Astrocyte (in vitro differentiated cells and primary cell): ENCODE measurements around the gene CORO2A. TPM values are rescaled to one million over a fixed set of nuclear protein-coding genes. Genes with fewer than 3 reads are reported as not detected.

Source experiments
- DNase-seq: peaks from one replicate; pipeline ENCODE4 v3.0.0-alpha.2; 2010; ENCODE audit warnings: low read depth
- FAIRE-seq: peaks from 2 replicates; lab custom pipeline; 2011; peaks lifted over from hg19 to GRCh38; lab: Jason Lieb, UNC
- H2AFZ ChIP-seq: 2 replicates; pipeline ENCODE4 v1.6.0; 2012; ENCODE audit warnings: low read depth, low read length, inconsistent platforms
- H3K27ac ChIP-seq: 2 replicates; pipeline ENCODE4 v1.5.1; 2011; ENCODE audit warnings: low read depth, low read length, inconsistent platforms
- H3K27me3 ChIP-seq: 2 replicates; pipeline ENCODE4 v1.6.0; 2011; ENCODE audit warnings: low read length, inconsistent platforms; ENCODE audit not compliant: insufficient read depth
- H3K36me3 ChIP-seq: 2 replicates; pipeline ENCODE4 v1.5.1; 2011; ENCODE audit warnings: low read length, inconsistent platforms; ENCODE audit not compliant: insufficient read depth
- H3K4me1 ChIP-seq: 2 replicates; pipeline ENCODE4 v1.5.1; 2011; ENCODE audit warnings: low read length, inconsistent platforms; ENCODE audit not compliant: insufficient read depth
- H3K4me2 ChIP-seq: 2 replicates; pipeline ENCODE4 v1.6.0; 2012; ENCODE audit warnings: low read length, inconsistent platforms
- H3K4me3 ChIP-seq: 2 replicates; pipeline ENCODE4 v1.5.1; 2011; ENCODE audit warnings: low read depth, mild to moderate bottlenecking, low read length, inconsistent platforms; ENCODE audit not compliant: insufficient read depth
- H3K79me2 ChIP-seq: 2 replicates; pipeline ENCODE4 v1.6.0; 2012; ENCODE audit warnings: mild to moderate bottlenecking, low read length, inconsistent platforms; ENCODE audit not compliant: insufficient read depth
- H3K9ac ChIP-seq: 2 replicates; pipeline ENCODE4 v1.6.0; 2012; ENCODE audit warnings: mild to moderate bottlenecking, low read length, inconsistent platforms
- H3K9me3 ChIP-seq: 2 replicates; pipeline ENCODE4 v1.5.1; 2012; ENCODE audit warnings: low read depth, mild to moderate bottlenecking, low read length, inconsistent platforms; ENCODE audit not compliant: insufficient read depth
- H4K20me1 ChIP-seq: 2 replicates; pipeline ENCODE4 v1.6.0; 2012; ENCODE audit warnings: low read length, inconsistent platforms; ENCODE audit not compliant: insufficient read depth
- H3K27ac Mint-ChIP-seq: one replicate; pipeline ENCODE4 v1.8.0; 2021; ENCODE audit warnings: mild to moderate bottlenecking, mixed read lengths; ENCODE audit not compliant: unreplicated experiment
- H3K27me3 Mint-ChIP-seq: one replicate; pipeline ENCODE4 v1.8.0; 2021; ENCODE audit warnings: low read depth, mixed read lengths; ENCODE audit not compliant: unreplicated experiment
- H3K36me3 Mint-ChIP-seq: one replicate; pipeline ENCODE4 v1.8.0; 2021; ENCODE audit warnings: low read depth, mixed read lengths; ENCODE audit not compliant: unreplicated experiment
- H3K4me1 Mint-ChIP-seq: one replicate; pipeline ENCODE4 v1.8.0; 2021; ENCODE audit warnings: low read depth, mixed read lengths; ENCODE audit not compliant: unreplicated experiment
- H3K4me3 Mint-ChIP-seq: one replicate; pipeline ENCODE4 v1.8.0; 2021; ENCODE audit warnings: mild to moderate bottlenecking, moderate library complexity, mixed read lengths; ENCODE audit not compliant: unreplicated experiment
- H3K9me3 Mint-ChIP-seq: one replicate; pipeline ENCODE4 v1.8.0; 2021; ENCODE audit warnings: mild to moderate bottlenecking, mixed read lengths; ENCODE audit not compliant: unreplicated experiment
- EZH2 ChIP-seq: IDR thresholded peaks from 2 replicates; pipeline ENCODE4 v1.6.1; 2012; ENCODE audit warnings: mild to moderate bottlenecking, low read length, inconsistent platforms; ENCODE audit not compliant: insufficient read depth
- total RNA-seq: library from RNA; stranded (reverse); gene quantifications from 2 replicates; pipeline ENCODE4 v1.2.1, GENCODE V29; 2021
- TF ChIP-seq, protein P1 (sequence below): IDR thresholded peaks from 2 replicates; pipeline ENCODE4 v1.5.1; 2011; ENCODE audit warnings: low read depth, mild to moderate bottlenecking, inconsistent platforms, low read length, moderate library complexity; ENCODE audit not compliant: insufficient read depth

Gene CORO2A
- total RNA-seq, 1 donor from 2014 or later: 11.1 TPM

DNA sequence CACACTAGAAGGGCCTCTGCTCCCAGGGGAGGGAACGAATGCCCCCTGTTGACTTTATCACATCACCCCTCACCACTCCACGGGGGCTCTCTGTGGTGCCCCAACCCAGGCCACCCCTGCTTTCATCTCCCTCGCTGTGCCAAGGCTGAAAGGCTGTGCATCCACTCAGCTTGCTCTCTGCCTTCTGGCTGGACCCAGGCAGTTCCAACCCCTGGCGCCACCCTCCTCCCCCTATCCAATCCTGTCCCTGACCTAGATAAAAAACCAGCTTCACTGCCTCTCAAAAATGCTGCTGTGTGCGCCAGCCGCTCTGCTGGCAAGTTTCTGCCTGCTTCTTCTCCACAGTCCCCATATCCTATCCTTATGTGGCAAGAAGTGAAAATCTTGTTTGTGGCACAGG lies 22.4 kb upstream of the CORO2A start:
- H3K4me1 Mint-ChIP-seq: peaks cover 21% of the 10 kb centered on the region
- no peak for FAIRE-seq
- Histone ChIP-seq H3K27ac (no peak overlapping the region), H3K4me2 (no peak overlapping the region), H2AFZ (no peak overlapping the region), H3K4me1 (peaks cover 4% of the 10 kb centered on the region), H3K4me3 (no peak overlapping the region), H3K79me2 (no peaks in the 10 kb centered on the region), H3K9me3 (no peaks in the 10 kb centered on the region), H4K20me1 (no peaks in the 10 kb centered on the region), H3K9ac (no peak overlapping the region), H3K27me3 (no peaks in the 10 kb centered on the region), H3K36me3 (peaks cover 11% of the 10 kb centered on the region)
- no peak for TF ChIP-seq EZH2
- TF ChIP-seq, protein P1, sequence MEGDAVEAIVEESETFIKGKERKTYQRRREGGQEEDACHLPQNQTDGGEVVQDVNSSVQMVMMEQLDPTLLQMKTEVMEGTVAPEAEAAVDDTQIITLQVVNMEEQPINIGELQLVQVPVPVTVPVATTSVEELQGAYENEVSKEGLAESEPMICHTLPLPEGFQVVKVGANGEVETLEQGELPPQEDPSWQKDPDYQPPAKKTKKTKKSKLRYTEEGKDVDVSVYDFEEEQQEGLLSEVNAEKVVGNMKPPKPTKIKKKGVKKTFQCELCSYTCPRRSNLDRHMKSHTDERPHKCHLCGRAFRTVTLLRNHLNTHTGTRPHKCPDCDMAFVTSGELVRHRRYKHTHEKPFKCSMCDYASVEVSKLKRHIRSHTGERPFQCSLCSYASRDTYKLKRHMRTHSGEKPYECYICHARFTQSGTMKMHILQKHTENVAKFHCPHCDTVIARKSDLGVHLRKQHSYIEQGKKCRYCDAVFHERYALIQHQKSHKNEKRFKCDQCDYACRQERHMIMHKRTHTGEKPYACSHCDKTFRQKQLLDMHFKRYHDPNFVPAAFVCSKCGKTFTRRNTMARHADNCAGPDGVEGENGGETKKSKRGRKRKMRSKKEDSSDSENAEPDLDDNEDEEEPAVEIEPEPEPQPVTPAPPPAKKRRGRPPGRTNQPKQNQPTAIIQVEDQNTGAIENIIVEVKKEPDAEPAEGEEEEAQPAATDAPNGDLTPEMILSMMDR: no peak
- no peaks in the 10 kb centered on the region for H3K9me3 Mint-ChIP-seq
- H3K36me3 Mint-ChIP-seq: peaks cover 19% of the 10 kb centered on the region
- H3K27ac Mint-ChIP-seq: no peak overlapping the region
- H3K4me3 Mint-ChIP-seq: no peak overlapping the region
- DNase-seq: no peak
- H3K27me3 Mint-ChIP-seq: peaks cover 14% of the 10 kb centered on the region

DNA sequence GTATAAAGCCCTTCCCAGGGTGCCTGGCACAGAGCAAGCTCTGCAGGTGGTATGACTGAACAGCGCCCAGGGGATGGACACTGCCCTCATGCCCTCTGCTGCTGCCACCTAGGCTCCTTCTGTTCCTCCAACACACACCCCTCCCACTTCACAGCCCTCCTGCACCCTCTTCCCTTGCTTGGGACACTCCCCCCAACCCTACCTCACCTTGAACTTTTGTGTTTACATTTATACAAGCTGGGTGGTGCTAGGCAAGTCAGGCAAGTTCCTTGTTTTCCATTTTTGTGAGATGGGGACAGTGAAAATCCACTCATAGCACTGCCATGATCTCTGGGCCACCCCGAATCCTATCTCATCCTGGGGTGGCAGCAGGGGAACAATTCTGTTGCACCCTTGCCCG lies 18.8 kb upstream of the CORO2A start:
- no peak for TF ChIP-seq EZH2
- TF ChIP-seq, protein P1: no peak
- no peak overlapping the region for H2AFZ ChIP-seq
- H3K79me2 ChIP-seq: no peaks in the 10 kb centered on the region
- Mint-ChIP-seq H3K27ac (no peak overlapping the region), H3K27me3 (peaks cover 18% of the 10 kb centered on the region), H3K4me1 (peaks cover 9% of the 10 kb centered on the region), H3K9me3 (no peaks in the 10 kb centered on the region), H3K4me3 (no peak overlapping the region), H3K36me3 (peaks cover 33% of the 10 kb centered on the region)
- no peak overlapping the region for H3K4me2 ChIP-seq
- no peak overlapping the region for H3K9ac ChIP-seq
- peaks cover 11% of the 10 kb centered on the region for H3K36me3 ChIP-seq
- DNase-seq (no peak), FAIRE-seq (no peak)
- no peaks in the 10 kb centered on the region for H3K4me1 ChIP-seq
- no peaks in the 10 kb centered on the region for H3K9me3 ChIP-seq
- no peaks in the 10 kb centered on the region for H3K27me3 ChIP-seq
- no peak overlapping the region for H3K27ac ChIP-seq
- H3K4me3 ChIP-seq: no peak overlapping the region
- no peaks in the 10 kb centered on the region for H4K20me1 ChIP-seq

DNA sequence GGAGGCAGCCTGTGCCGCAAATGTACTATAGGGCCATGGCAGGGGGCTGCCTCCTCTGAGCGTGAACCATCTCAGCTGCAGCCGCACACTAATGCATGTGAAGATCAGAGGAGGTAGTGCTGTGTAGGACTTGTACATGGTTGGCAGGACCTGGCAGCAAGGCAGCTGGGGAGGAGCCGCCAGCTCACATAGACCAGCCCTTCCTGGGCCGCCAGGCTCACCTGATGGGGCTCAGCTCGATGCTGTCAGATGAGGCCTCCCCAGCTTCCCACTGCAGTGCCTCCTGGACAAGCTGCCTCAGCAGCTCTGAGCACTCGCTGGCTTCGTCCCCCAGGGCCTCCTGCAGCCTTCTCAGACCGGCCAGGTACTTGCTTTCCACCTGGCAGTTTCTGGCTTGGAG lies 18.0 kb upstream of the CORO2A start:
- H3K27me3 ChIP-seq: no peaks in the 10 kb centered on the region
- no peaks in the 10 kb centered on the region for H3K79me2 ChIP-seq
- Mint-ChIP-seq H3K4me3 (no peak overlapping the region), H3K27ac (no peak overlapping the region), H3K4me1 (peaks cover 9% of the 10 kb centered on the region), H3K36me3 (peaks cover 29% of the 10 kb centered on the region), H3K27me3 (peaks cover 17% of the 10 kb centered on the region), H3K9me3 (no peaks in the 10 kb centered on the region)
- no peaks in the 10 kb centered on the region for H3K9me3 ChIP-seq
- peaks cover 11% of the 10 kb centered on the region for H3K36me3 ChIP-seq
- DNase-seq: no peak
- H4K20me1 ChIP-seq: no peaks in the 10 kb centered on the region
- FAIRE-seq: no peak
- H3K9ac ChIP-seq: no peak overlapping the region
- no peaks in the 10 kb centered on the region for H3K4me1 ChIP-seq
- no peak overlapping the region for H2AFZ ChIP-seq
- no peak overlapping the region for H3K4me3 ChIP-seq
- no peak overlapping the region for H3K4me2 ChIP-seq
- H3K27ac ChIP-seq: no peak overlapping the region
- TF ChIP-seq, protein P1: no peak
- no peak for TF ChIP-seq EZH2
